ENCODE data around the gene MEIOSIN. TPM values are rescaled to one million over a fixed set of nuclear protein-coding genes. Genes with fewer than 3 reads are reported as not detected.

Gene MEIOSIN
- total and polyA plus RNA-seq, 2 of the 13 experiments (the other 11 are each of a cell fraction or from before 2014, with no cell fraction given), result not detected

- 0 out of 2 replicates have a peak, but pooled peaks have one; percentile 11 for TF ChIP-seq HNF1B (CRISPR knock-in tag; IDR thresholded peaks at IDR 0.05)
- TF ChIP-seq ZNF282 (IDR thresholded peaks at IDR 0.05; ENCODE audit: partially characterized antibody), result no peak
- TF ChIP-seq AHR (CRISPR knock-in tag; IDR thresholded peaks at IDR 0.05), result no peak
- peak; percentile 26; the same call in 1 of the 2 replicates for TF ChIP-seq FOXK2 (IDR thresholded peaks at IDR 0.05)
- 0 out of 2 replicates have a peak, but pooled peaks have one; percentile 42 for TF ChIP-seq ZNF772 (CRISPR knock-in tag; IDR thresholded peaks at IDR 0.05)
- no peak for TF ChIP-seq ZNF207 (IDR thresholded peaks at IDR 0.05; ENCODE audit: borderline replicate concordance)
- TF ChIP-seq RNF219 (CRISPR knock-in tag; IDR thresholded peaks at IDR 0.05), result 0 out of 2 replicates have a peak, but pooled peaks have one; percentile 67
- TF ChIP-seq PCBP2 (optimal IDR thresholded peaks at IDR 0.05; ENCODE audit: low read depth, low read length, poor library complexity, severe bottlenecking), result no peak
- no peak for TF ChIP-seq ZNF383 (CRISPR knock-in tag; IDR thresholded peaks at IDR 0.05; ENCODE audit: borderline replicate concordance)
- peak; percentile 90 for TF ChIP-seq SIX1 (CRISPR knock-in tag; IDR thresholded peaks at IDR 0.05; ENCODE audit: borderline replicate concordance)
- TF ChIP-seq NFYC (CRISPR knock-in tag; IDR thresholded peaks at IDR 0.05), result peak; percentile 16; the same call in 1 of the 2 replicates
- no peak for TF ChIP-seq ZNF337 (CRISPR knock-in tag; IDR thresholded peaks at IDR 0.05; ENCODE audit: borderline replicate concordance, low read depth)
- no peak for TF ChIP-seq MYNN (CRISPR knock-in tag; IDR thresholded peaks at IDR 0.05; ENCODE audit: low read depth)
- TF ChIP-seq PHF8 (CRISPR knock-in tag; IDR thresholded peaks at IDR 0.05), result peak; percentile 23; the same call in 1 of the 2 replicates
- no peak for TF ChIP-seq IRF2 (CRISPR knock-in tag; IDR thresholded peaks at IDR 0.05)
- TF ChIP-seq MNT (IDR thresholded peaks at IDR 0.05), result peak; percentile 51
- TF ChIP-seq ZNF562 (CRISPR knock-in tag; IDR thresholded peaks at IDR 0.05; ENCODE audit: borderline replicate concordance), result no peak
- TF ChIP-seq TGIF2 (CRISPR knock-in tag; IDR thresholded peaks at IDR 0.05), result peak; percentile 72; the same call in 1 of the 2 replicates
- peak; percentile 18; the same call in 1 of the 2 replicates for TF ChIP-seq ELF3 (CRISPR knock-in tag; IDR thresholded peaks at IDR 0.05)
These were observed 34.2 kb downstream of the MEIOSIN start (continued) for GRCh38 chr19:45767410-45767880.

Measured in HepG2 (cell line).